ENCODE measurements around the gene LCE1F.

LCE1F gene

GRCh38 chr1:152795686-152796085 lies 20.7 kb downstream of the LCE1F start:
- TF ChIP-seq CTCF (IDR thresholded peaks at IDR 0.05; ENCODE audit: borderline replicate concordance, control extremely low read depth, extremely low read depth, insufficient read depth, missing control alignments): no peak
- in situ Hi-C loops (cut with MboI; ENCODE audit: low sequenced_read_pairs, unreplicated experiment): no loop called here
- no peak for DNase-seq (ENCODE audit: low spot score)

DNA sequence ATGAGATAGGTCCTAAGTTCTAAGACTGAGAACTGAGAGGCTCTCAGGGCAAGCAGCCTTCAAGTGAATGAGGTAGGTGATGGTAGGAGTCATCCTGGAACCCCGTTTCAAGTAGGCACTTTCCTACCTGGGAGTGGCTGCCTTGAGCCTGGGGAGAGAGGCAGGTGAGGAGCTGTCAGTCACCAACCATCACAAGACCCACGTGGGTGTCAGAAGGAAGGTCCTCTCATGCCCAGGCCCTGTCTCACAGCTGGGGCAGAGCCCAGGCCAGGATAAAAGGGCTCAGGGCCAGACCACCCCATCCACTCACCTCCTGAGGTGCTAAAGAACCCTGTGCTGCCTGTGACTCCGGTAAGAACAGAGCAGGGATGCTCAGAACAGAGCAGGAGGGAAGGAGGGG lies 21.5 kb downstream of the LCE1F start, which contains the start of gene LCE1D:
Gene LCE1D (plus strand): TSS at position 301 of the 400 bp plus-strand sequence. CDS start 1,074 bp downstream, outside the sequence.
- in situ Hi-C loops (cut with MboI; ENCODE audit: low sequenced_read_pairs, unreplicated experiment): no loop called here
- DNase-seq (ENCODE audit: low spot score): no peak

GRCh38 chr1:152801333-152801732 lies 26.4 kb downstream of the LCE1F start:
- in situ Hi-C loops (cut with MboI; ENCODE audit: low sequenced_read_pairs, unreplicated experiment): no loop called here
- no peak for DNase-seq (ENCODE audit: low spot score)
- no peak for TF ChIP-seq CTCF (IDR thresholded peaks at IDR 0.05; ENCODE audit: borderline replicate concordance, control extremely low read depth, extremely low read depth, insufficient read depth, missing control alignments)

More for the DNA sequence above, 21.5 kb downstream of the LCE1F start, which contains the start of gene LCE1D:
- TF ChIP-seq CTCF (IDR thresholded peaks at IDR 0.05; ENCODE audit: borderline replicate concordance, control extremely low read depth, extremely low read depth, insufficient read depth, missing control alignments): no peak

- TF ChIP-seq CTCF (IDR thresholded peaks at IDR 0.05; ENCODE audit: borderline replicate concordance, control extremely low read depth, extremely low read depth, insufficient read depth, missing control alignments): no peak
- in situ Hi-C loops (cut with MboI; ENCODE audit: low sequenced_read_pairs, unreplicated experiment): no loop called here
- no peak for DNase-seq (ENCODE audit: low spot score)
Observed at GRCh38 chr1:152806576-152806975, 31.6 kb downstream of the LCE1F start, which contains the start of gene LCE1C. LCE1C (minus strand) TSS chr1:152806651; CDS start chr1:152805478, 1,173 bp downstream.

GRCh38 chr1:152811050-152811449 lies 36.1 kb downstream of the LCE1F start:
- in situ Hi-C loops (cut with MboI; ENCODE audit: low sequenced_read_pairs, unreplicated experiment): no loop called here
- DNase-seq (ENCODE audit: low spot score): no peak
- no peak for TF ChIP-seq CTCF (IDR thresholded peaks at IDR 0.05; ENCODE audit: borderline replicate concordance, control extremely low read depth, extremely low read depth, insufficient read depth, missing control alignments)

- in situ Hi-C loops (cut with MboI; ENCODE audit: low sequenced_read_pairs, unreplicated experiment): no loop called here
- TF ChIP-seq CTCF (IDR thresholded peaks at IDR 0.05; ENCODE audit: borderline replicate concordance, control extremely low read depth, extremely low read depth, insufficient read depth, missing control alignments): no peak
- DNase-seq (ENCODE audit: low spot score): no peak
Observed at GRCh38 chr1:152811671-152812070, 36.7 kb downstream of the LCE1F start, which contains the start of gene LCE1B. LCE1B (plus strand) TSS chr1:152811971; CDS start chr1:152812447, 476 bp downstream.
